Measurements from ENCODE around the gene TSPAN8.
"Not testable (repeated sequence)": the region's sequence is repeated elsewhere in the genome, so short reads cannot be mapped to it uniquely, and the experiment has no call there.

The TSPAN8 gene

GRCh38 chr12:71164166-71164565 is 6.4 kb upstream of the TSPAN8 start:
- DNase-seq (ENCODE audit: low read depth), result no peak

- no peak for DNase-seq (ENCODE audit: low read depth)
These were observed 5.3 kb upstream of the TSPAN8 start for GRCh38 chr12:71162832-71163763.

GRCh38 chr12:71161591-71161990 is 3.8 kb upstream of the TSPAN8 start:
- no peak for DNase-seq (ENCODE audit: low read depth)

- no peak for DNase-seq (ENCODE audit: low read depth)
These were observed 2.8 kb upstream of the TSPAN8 start for GRCh38 chr12:71160585-71160984.

- DNase-seq (ENCODE audit: low read depth), result no peak
These were observed 2.1 kb upstream of the TSPAN8 start for GRCh38 chr12:71159878-71160277.

GRCh38 chr12:71159264-71159663 is 1.5 kb upstream of the TSPAN8 start:
- DNase-seq (ENCODE audit: low read depth), result no peak

GRCh38 chr12:71158361-71158882 is 623 bp upstream of the TSPAN8 start:
- DNase-seq (ENCODE audit: low read depth), result no peak

GRCh38 chr12:71155225-71155624 is 2.6 kb downstream of the TSPAN8 start:
- no peak for DNase-seq (ENCODE audit: low read depth)

- no peak for DNase-seq (ENCODE audit: low read depth)
These were observed 4.9 kb downstream of the TSPAN8 start for GRCh38 chr12:71152851-71153250.

- not testable (repeated sequence) for DNase-seq (ENCODE audit: low read depth)
These were observed 7.8 kb downstream of the TSPAN8 start for GRCh38 chr12:71150041-71150440.

- no peak for DNase-seq (ENCODE audit: low read depth)
These were observed 13.1 kb downstream of the TSPAN8 start for GRCh38 chr12:71144682-71145081.

GRCh38 chr12:71142956-71143355 is 14.8 kb downstream of the TSPAN8 start:
- no peak for DNase-seq (ENCODE audit: low read depth)

GRCh38 chr12:71142016-71142415 is 15.8 kb downstream of the TSPAN8 start:
- no peak for DNase-seq (ENCODE audit: low read depth)

- no peak for DNase-seq (ENCODE audit: low read depth)
These were observed 16.3 kb downstream of the TSPAN8 start for GRCh38 chr12:71141378-71141926.

- DNase-seq (ENCODE audit: low read depth), result no peak
These were observed 18.6 kb downstream of the TSPAN8 start for GRCh38 chr12:71139153-71139735.

GRCh38 chr12:71138011-71138410 is 19.8 kb downstream of the TSPAN8 start:
- DNase-seq (ENCODE audit: low read depth), result no peak

GRCh38 chr12:71135812-71136176 is 22.0 kb downstream of the TSPAN8 start:
- no peak for DNase-seq (ENCODE audit: low read depth)

GRCh38 chr12:71135077-71135811 is 22.6 kb downstream of the TSPAN8 start:
- no peak for DNase-seq (ENCODE audit: low read depth)

GRCh38 chr12:71134405-71134804 is 23.4 kb downstream of the TSPAN8 start:
- DNase-seq (ENCODE audit: low read depth), result no peak

GRCh38 chr12:71130521-71131069 is 27.2 kb downstream of the TSPAN8 start:
- no peak for DNase-seq (ENCODE audit: low read depth)

- DNase-seq (ENCODE audit: low read depth), result no peak
These were observed 28.4 kb downstream of the TSPAN8 start for GRCh38 chr12:71129364-71129763.

GRCh38 chr12:71128191-71128788 is 29.5 kb downstream of the TSPAN8 start:
- DNase-seq (ENCODE audit: low read depth), result no peak
